Spleen (tissue), 11 donors: ENCODE data around the gene FIGNL1. TPM values are rescaled to one million over a fixed set of nuclear protein-coding genes. Genes with fewer than 3 reads are reported as not detected.

Source experiments
- DNase-seq: peaks from one replicate; pipeline ENCODE4 v3.0.0-alpha.2; 2020
- H3K27ac ChIP-seq, 8 donors: fragments of 200-600 bp; sonication (generic) in 7 of 8; 1 replicate in 4 of 8; 2 replicates in 4 of 8; pipeline versions ENCODE4 v1.5.0 to v1.8.0; 2016 to 2021; ENCODE audit warnings: inconsistent platforms in 4 of 8, mild to moderate bottlenecking in 4 of 8, moderate library complexity in 1 of 8
- H3K27me3 ChIP-seq, 7 donors: fragments of 200-600 bp; sonication (generic) in 6 of 7; replicated peaks in 1 of 7; 1 replicate in 4 of 7; 2 replicates in 3 of 7; pipeline versions ENCODE4 v1.5.0 to v1.8.0; 2016 to 2021; ENCODE audit warnings: inconsistent platforms in 3 of 7, mild to moderate bottlenecking in 1 of 7
- H3K36me3 ChIP-seq, 6 donors: fragments of 200-600 bp; sonication (generic) in 5 of 6; 1 replicate in 4 of 6; 2 replicates in 2 of 6; pipeline versions ENCODE4 v1.5.0 to v1.8.0; 2016 to 2021; ENCODE audit warnings: inconsistent platforms in 2 of 6
- H3K4me1 ChIP-seq, 6 donors: fragments of 200-600 bp; sonication (generic) in 5 of 6; 1 replicate in 3 of 6; 2 replicates in 3 of 6; pipeline versions ENCODE4 v1.5.0 to v1.8.0; 2016 to 2021; ENCODE audit warnings: inconsistent platforms in 3 of 6
- H3K4me3 ChIP-seq, 8 donors: fragments of 200-600 bp; sonication (generic) in 7 of 8; 1 replicate in 4 of 8; 2 replicates in 4 of 8; pipeline versions ENCODE4 v1.5.0 to v1.8.0; 2016 to 2021; ENCODE audit warnings: inconsistent platforms in 4 of 8, mild to moderate bottlenecking in 4 of 8, moderate library complexity in 2 of 8
- H3K9me3 ChIP-seq, 8 donors: fragments of 200-600 bp; sonication (generic) in 7 of 8; 1 replicate in 4 of 8; 2 replicates in 4 of 8; pipeline versions ENCODE4 v1.5.0 to v1.8.0; 2016 to 2021; ENCODE audit warnings: inconsistent platforms in 4 of 8
- CTCF ChIP-seq, 11 experiments: fragments of 200-600 bp in 7 of 11; fragments of 450-650 bp in 4 of 11; sonication (generic) in 4 of 11; IDR thresholded peaks in 8 of 11; conservative IDR thresholded peaks in 3 of 11; 1 replicate in 7 of 11; 2 replicates in 4 of 11; pipeline versions ENCODE4 v1.4.0 to v1.8.0; 2016 to 2021; ENCODE audit warnings: antibody characterized with exemption in 11 of 11, inconsistent platforms in 4 of 11, mild to moderate bottlenecking in 1 of 11
- POLR2A ChIP-seq, 3 donors: fragments of 450-650 bp; IDR thresholded peaks; one replicate each; pipeline ENCODE4 v1.5.1; 2017; ENCODE audit warnings: antibody characterized with exemption in 3 of 3, mild to moderate bottlenecking in 1 of 3
- POLR2AphosphoS5 ChIP-seq, 3 donors: sonication (generic); formaldehyde crosslinking; IDR thresholded peaks; one replicate each; pipeline ENCODE4 v1.5.1; 2017; ENCODE audit warnings: antibody characterized with exemption in 3 of 3
- WGBS, 5 donors: extraction: QIAGEN DNeasy Blood & Tissue Kit in 3 of 5; methylation state at CpG; one replicate each; pipeline versions ENCODE4 v1.1.5 to v1.1.7; 2013 to 2018; 5-methylcytosine and 5-hydroxymethylcytosine counted together
- intact Hi-C: fragments of 100-400 bp; cut with DNase I; formaldehyde crosslinking; loops from one replicate; pipeline ENCODE4 v1.15.0; 2023; ENCODE audit warnings: low total_unique reads
- polyA plus RNA-seq, 3 donors: library from polyadenylated mRNA; stranded (reverse); fragments of 200-250 nt; gene quantifications; one replicate each; pipeline ENCODE4 v1.2.1, GENCODE V29; 2013
- total RNA-seq, 7 donors: library from RNA; depleted of rRNA in 3 of 7; stranded (reverse); fragments of >200 nt in 3 of 7; fragmentation: NEBNext Ultra II Directional in 4 of 7; extraction: Animal tissue kit (Norgen Biotek cat#: 25700) in 4 of 7; gene quantifications; one replicate each; pipeline versions ENCODE4 v1.1.0 to v1.2.1, GENCODE V29; 2016 to 2021
- donor health status: healthy with polysubstance abuse.
- donor health status: DM: no; HTN: no; CAD: no; lungs with moderate emphysema.
- donor health status: DM: no; HTN: no; CAD: no.
- donor health status: Bipolar disorder and iron deficiency.
- donor health status: healthy.
- donor health status: DM: no; HTN: no; CAD: no.
- donor health status: DM: yes; HTN: yes; CAD: no.

The FIGNL1 gene
- total and polyA plus RNA-seq, 10 donors = 5.0 to 22.5 (median 10.7) TPM

- TF ChIP-seq POLR2A (IDR thresholded peaks at IDR 0.05) = no peak
- no peak for TF ChIP-seq POLR2AphosphoS5 (IDR thresholded peaks at IDR 0.05)
- no peak for TF ChIP-seq CTCF (IDR thresholded peaks at IDR 0.05 in 8 of 11, conservative IDR thresholded peaks at IDR 0.05 in 3 of 11)
- Histone ChIP-seq H3K27me3 (no peaks in the 10 kb centered on the region), H3K27ac (no peak overlapping the region), H3K4me3 (no peak overlapping the region), H3K4me1 (peaks cover 0 to 13% (median 4%) of the 10 kb centered on the region in 6 donors), H3K9me3 (no peaks in the 10 kb centered on the region), H3K36me3 (no peaks in the 10 kb centered on the region)
- intact Hi-C loops = no loop called here
- 85 to 96% (median 92%) methylated on average over 9 of the region's 9 CpGs for WGBS, 5 donors
- DNase-seq = no peak
Measured at GRCh38 chr7:50476953-50477625, 26.9 kb upstream of the FIGNL1 start.

GRCh38 chr7:50475340-50475739 is 25.2 kb upstream of the FIGNL1 start:
- no peak overlapping the region for H3K4me3 ChIP-seq
- peaks cover 0 to 13% (median 4%) of the 10 kb centered on the region in 6 donors for H3K4me1 ChIP-seq
- intact Hi-C loops = no loop called here
- H3K27ac ChIP-seq = no peak overlapping the region
- TF ChIP-seq CTCF (IDR thresholded peaks at IDR 0.05 in 8 of 11, conservative IDR thresholded peaks at IDR 0.05 in 3 of 11) (no peak), POLR2AphosphoS5 (IDR thresholded peaks at IDR 0.05) (no peak), POLR2A (IDR thresholded peaks at IDR 0.05) (no peak)
- no peaks in the 10 kb centered on the region for H3K9me3 ChIP-seq
- H3K27me3 ChIP-seq = no peaks in the 10 kb centered on the region
- 14 to 45% (median 23%) methylated on average over 4 of the region's 4 CpGs for WGBS, 5 donors
- DNase-seq = no peak
- H3K36me3 ChIP-seq = no peaks in the 10 kb centered on the region

GRCh38 chr7:50474382-50475160 is 24.4 kb upstream of the FIGNL1 start:
- intact Hi-C loops = no loop called here
- H3K27ac ChIP-seq = no peak overlapping the region
- no peak overlapping the region for H3K4me3 ChIP-seq
- H3K9me3 ChIP-seq = no peaks in the 10 kb centered on the region
- WGBS, 5 donors = 53 to 71% (median 66%) methylated on average over 8 of the region's 8 CpGs
- H3K36me3 ChIP-seq = no peaks in the 10 kb centered on the region
- H3K27me3 ChIP-seq = no peaks in the 10 kb centered on the region
- no peak for TF ChIP-seq CTCF (IDR thresholded peaks at IDR 0.05 in 8 of 11, conservative IDR thresholded peaks at IDR 0.05 in 3 of 11)
- no peak for TF ChIP-seq POLR2A (IDR thresholded peaks at IDR 0.05)
- no peak for DNase-seq
- peaks cover 0 to 13% (median 4%) of the 10 kb centered on the region in 6 donors for H3K4me1 ChIP-seq

GRCh38 chr7:50473531-50473930 is 23.4 kb upstream of the FIGNL1 start:
- no peak overlapping the region for H3K4me3 ChIP-seq
- intact Hi-C loops = no loop called here
- H3K9me3 ChIP-seq = no peaks in the 10 kb centered on the region
- no peak overlapping the region for H3K27ac ChIP-seq
- H3K27me3 ChIP-seq = no peaks in the 10 kb centered on the region
- no peaks in the 10 kb centered on the region for H3K36me3 ChIP-seq
- DNase-seq = no peak
- no peak for TF ChIP-seq POLR2AphosphoS5 (IDR thresholded peaks at IDR 0.05)
- no peak for TF ChIP-seq POLR2A (IDR thresholded peaks at IDR 0.05)
- no peak for TF ChIP-seq CTCF (IDR thresholded peaks at IDR 0.05 in 8 of 11, conservative IDR thresholded peaks at IDR 0.05 in 3 of 11)
- H3K4me1 ChIP-seq = peaks cover 0 to 13% (median 4%) of the 10 kb centered on the region in 6 donors
- 67 to 99% (median 93%) methylated on average over 2 to 4 of the region's 4 CpGs; no CpG with 5 or more reads in 1 of the 5 donors for whole genome bisulfite sequencing, 5 donors
